Natural killer cell (primary cell): ENCODE measurements around the gene PARD6G. TPM values are rescaled to one million over a fixed set of nuclear protein-coding genes. Genes with fewer than 3 reads are reported as not detected.

ENCODE experiments used
- ATAC-seq, 3 donors: fragments of 150-1000 bp in 2 of 3; fragments of 200-7000 bp in 1 of 3; cut with Tn5 transposase; 1 replicate in 1 of 3; 2 replicates in 2 of 3; pipeline ENCODE4 v1.10.0; 2021; ENCODE audit warnings: mild to moderate bottlenecking in 2 of 3, moderate library complexity in 2 of 3
- DNase-seq, 2 donors: peaks; one replicate each; pipeline versions ENCODE4 v3.0.0 to v3.0.0-alpha.2; 2013 to 2021; ENCODE audit warnings: mixed read lengths in 1 of 2
- H3K27ac ChIP-seq: one replicate; pipeline ENCODE4 v1.5.1; 2013; ENCODE audit warnings: mild to moderate bottlenecking, low read length
- H3K27me3 ChIP-seq: one replicate; pipeline ENCODE4 v1.6.1; 2013; ENCODE audit warnings: low read length; ENCODE audit not compliant: control insufficient read depth, insufficient read depth
- H3K36me3 ChIP-seq: one replicate; pipeline ENCODE4 v1.6.1; 2013; ENCODE audit warnings: low read length; ENCODE audit not compliant: control insufficient read depth, insufficient read depth
- H3K4me1 ChIP-seq: one replicate; pipeline ENCODE4 v1.6.1; 2013; ENCODE audit warnings: low read length; ENCODE audit not compliant: control insufficient read depth, insufficient read depth
- H3K4me3 ChIP-seq: one replicate; pipeline ENCODE4 v1.5.1; 2013; ENCODE audit warnings: low read length
- H3K9me3 ChIP-seq: one replicate; pipeline ENCODE4 v1.6.1; 2013; ENCODE audit warnings: low read length; ENCODE audit not compliant: control insufficient read depth, insufficient read depth
- H3K27ac Mint-ChIP-seq, 2 donors: one replicate each; pipeline ENCODE4 v1.8.0; 2022; ENCODE audit warnings: mild to moderate bottlenecking in 2 of 2, mixed read lengths in 2 of 2, moderate library complexity in 1 of 2
- H3K27me3 Mint-ChIP-seq, 2 donors: one replicate each; pipeline ENCODE4 v1.8.0; 2022; ENCODE audit warnings: low read depth in 2 of 2, mixed read lengths in 2 of 2
- H3K36me3 Mint-ChIP-seq: one replicate; pipeline ENCODE4 v1.8.0; 2022; ENCODE audit warnings: mixed read lengths
- H3K4me1 Mint-ChIP-seq, 2 donors: one replicate each; pipeline ENCODE4 v1.8.0; 2022; ENCODE audit warnings: mixed read lengths in 2 of 2
- H3K4me3 Mint-ChIP-seq: one replicate; pipeline ENCODE4 v1.8.0; 2022; ENCODE audit warnings: mild to moderate bottlenecking, moderate library complexity, mixed read lengths
- H3K9me3 Mint-ChIP-seq, 2 donors: one replicate each; pipeline ENCODE4 v1.8.0; 2022; ENCODE audit warnings: mixed read lengths in 2 of 2
- CTCF ChIP-seq: fragments of 200-600 bp; IDR thresholded peaks from one replicate; pipeline ENCODE4 v1.8.0; 2022; ENCODE audit warnings: antibody characterized with exemption
- WGBS: methylation state at CpG from one replicate; pipeline ENCODE4 v1.1.7; 2013; ENCODE audit warnings: missing lambda C conversion rate; ENCODE audit not compliant: insufficient coverage; 5-methylcytosine and 5-hydroxymethylcytosine counted together
- intact Hi-C: fragments of 100-400 bp; cut with micrococcal nuclease; formaldehyde crosslinking; loops from one replicate; pipeline ENCODE4 v1.14.2; 2022
- total RNA-seq, 4 donors: library from RNA; stranded (reverse); fragments of 120-200 nt in 1 of 4; gene quantifications; one replicate each; pipeline versions ENCODE4 v1.2.3 to v1.2.4, GENCODE V29; 2013 to 2022

The PARD6G gene
- total RNA-seq, 3 donors from 2014 or later (not counting 1 experiment from before 2014, with no cell fraction given), result not detected

DNA sequence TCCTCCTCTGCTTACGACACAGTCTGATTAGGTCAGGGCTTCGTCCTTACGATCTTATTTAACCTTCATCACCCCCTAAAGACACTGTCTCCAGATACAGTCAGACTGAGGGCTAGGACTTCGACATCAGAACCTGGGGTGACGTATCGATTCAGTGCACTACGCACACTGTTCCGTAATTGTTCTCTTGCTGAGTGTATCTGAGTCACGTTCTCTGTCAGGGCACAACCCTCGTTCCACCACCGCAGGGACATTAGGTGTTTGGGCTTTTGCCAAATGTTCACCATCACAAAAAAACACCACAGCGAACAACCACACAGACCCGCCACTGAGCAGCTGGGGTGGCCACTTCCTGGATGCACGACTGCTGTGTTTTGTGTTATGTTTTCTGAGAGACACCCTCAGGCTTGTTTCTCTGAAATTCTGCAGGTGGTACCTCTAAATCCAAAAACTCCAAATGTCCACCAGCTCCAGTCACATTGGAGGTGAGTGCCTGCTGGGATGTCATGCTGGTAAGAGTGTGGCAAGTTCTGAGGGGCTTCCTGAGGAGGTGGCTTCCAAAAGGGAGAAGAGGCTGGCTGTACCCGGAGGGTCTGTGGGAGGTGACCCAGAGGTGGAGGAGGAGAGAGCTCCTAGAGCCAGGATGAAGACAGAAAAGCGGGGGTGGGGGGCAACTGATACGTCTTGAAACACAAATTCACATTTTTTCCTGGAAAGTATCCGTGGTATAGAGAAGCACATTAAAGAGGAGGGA lies 71.7 kb downstream of the PARD6G start:
- DNase-seq, result peak; percentile 44 to 87
- no peaks in the 10 kb centered on the region for H3K36me3 ChIP-seq
- intact Hi-C loops, result no loop called here
- Mint-ChIP-seq H3K4me1 (peaks cover 22 to 28% of the 10 kb centered on the region in 2 donors), H3K4me3 (peak overlapping the region; percentile 55), H3K9me3 (no peaks in the 10 kb centered on the region), H3K27ac (peak overlapping the region; percentile 81 to 86), H3K36me3 (no peaks in the 10 kb centered on the region), H3K27me3 (peaks cover 10 to 11% of the 10 kb centered on the region in 2 donors)
- peak; percentile 82 to 85 (median 84) for ATAC-seq
- WGBS, result 45% methylated on average over 17 of the region's 18 CpGs
- H3K4me3 ChIP-seq, result no peak overlapping the region
- no peaks in the 10 kb centered on the region for H3K9me3 ChIP-seq
- no peak for TF ChIP-seq CTCF
- peak overlapping the region; percentile 41 for H3K27ac ChIP-seq
- H3K27me3 ChIP-seq, result peaks cover 3% of the 10 kb centered on the region
- peaks cover 26% of the 10 kb centered on the region for H3K4me1 ChIP-seq

- TF ChIP-seq CTCF, result no peak
- intact Hi-C loops, result no loop called here
- 92% methylated on average over 10 of the region's 10 CpGs for WGBS
- Histone ChIP-seq H3K9me3 (no peaks in the 10 kb centered on the region), H3K4me3 (no peak overlapping the region), H3K27ac (no peak overlapping the region), H3K36me3 (no peaks in the 10 kb centered on the region), H3K4me1 (peaks cover 26% of the 10 kb centered on the region), H3K27me3 (peaks cover 3% of the 10 kb centered on the region)
- H3K27me3 Mint-ChIP-seq, result peaks cover 11 to 13% of the 10 kb centered on the region in 2 donors
- peaks cover 21 to 22% of the 10 kb centered on the region in 2 donors for H3K4me1 Mint-ChIP-seq
- no peaks in the 10 kb centered on the region for H3K9me3 Mint-ChIP-seq
- H3K4me3 Mint-ChIP-seq, result no peak overlapping the region
- no peaks in the 10 kb centered on the region for H3K36me3 Mint-ChIP-seq
- DNase-seq, result no peak
- no peak for ATAC-seq
- no peak overlapping the region for H3K27ac Mint-ChIP-seq
These were observed 74.3 kb downstream of the PARD6G start for GRCh38 chr18:80173060-80173459.

- Histone ChIP-seq H3K9me3 (no peaks in the 10 kb centered on the region), H3K4me1 (peaks cover 26% of the 10 kb centered on the region), H3K4me3 (no peak overlapping the region), H3K27me3 (peaks cover 3% of the 10 kb centered on the region), H3K36me3 (no peaks in the 10 kb centered on the region), H3K27ac (no peak overlapping the region)
- H3K4me3 Mint-ChIP-seq, result no peak overlapping the region
- WGBS, result 66% methylated on average over 4 of the region's 4 CpGs
- DNase-seq (peak in 1 of 2 donors; percentile 69), ATAC-seq (peak in 2 of 3 donors; percentile 11 to 33)
- H3K36me3 Mint-ChIP-seq, result no peaks in the 10 kb centered on the region
- peaks cover 11 to 13% of the 10 kb centered on the region in 2 donors for H3K27me3 Mint-ChIP-seq
- H3K4me1 Mint-ChIP-seq, result peaks cover 21 to 22% of the 10 kb centered on the region in 2 donors
- intact Hi-C loops, result no loop called here
- H3K27ac Mint-ChIP-seq, result peak overlapping the region in 1 of 2 donors; percentile 7
- H3K9me3 Mint-ChIP-seq, result no peaks in the 10 kb centered on the region
- TF ChIP-seq CTCF, result no peak
These were observed 75.3 kb downstream of the PARD6G start for GRCh38 chr18:80172056-80172455.
